Hematopoietic multipotent progenitor cell treated with erythropoietin and hydrocortisone succinate and interleukin-3 and kit ligand, for 15 days (in vitro differentiated cells): ENCODE data around the gene ZNF574.

ENCODE experiments used
- DNase-seq: peaks from one replicate; pipeline ENCODE4 v3.0.0-alpha.2; 2015; ENCODE audit warnings: low spot score

The ZNF574 gene

DNA sequence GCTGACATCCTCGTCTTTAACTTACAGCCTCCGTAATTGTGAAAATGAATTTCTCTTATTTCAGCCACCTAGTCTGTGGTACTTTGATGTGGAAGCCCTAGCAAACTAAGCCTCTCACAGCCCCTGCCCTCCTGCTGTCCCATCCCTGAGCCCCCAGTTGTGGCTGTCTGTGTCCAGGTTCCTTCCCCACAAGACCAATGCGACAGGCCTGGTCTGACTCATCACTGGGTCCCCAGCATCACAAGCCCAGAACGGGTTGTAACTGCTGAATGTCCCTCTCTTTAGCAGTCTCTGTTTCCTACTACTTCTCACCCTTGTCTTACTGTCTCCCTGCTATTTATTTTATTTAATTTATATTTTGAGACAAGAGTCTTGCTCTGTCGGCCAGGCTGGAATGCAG, 50.6 kb downstream of the ZNF574 start:
- no peak for DNase-seq

DNA sequence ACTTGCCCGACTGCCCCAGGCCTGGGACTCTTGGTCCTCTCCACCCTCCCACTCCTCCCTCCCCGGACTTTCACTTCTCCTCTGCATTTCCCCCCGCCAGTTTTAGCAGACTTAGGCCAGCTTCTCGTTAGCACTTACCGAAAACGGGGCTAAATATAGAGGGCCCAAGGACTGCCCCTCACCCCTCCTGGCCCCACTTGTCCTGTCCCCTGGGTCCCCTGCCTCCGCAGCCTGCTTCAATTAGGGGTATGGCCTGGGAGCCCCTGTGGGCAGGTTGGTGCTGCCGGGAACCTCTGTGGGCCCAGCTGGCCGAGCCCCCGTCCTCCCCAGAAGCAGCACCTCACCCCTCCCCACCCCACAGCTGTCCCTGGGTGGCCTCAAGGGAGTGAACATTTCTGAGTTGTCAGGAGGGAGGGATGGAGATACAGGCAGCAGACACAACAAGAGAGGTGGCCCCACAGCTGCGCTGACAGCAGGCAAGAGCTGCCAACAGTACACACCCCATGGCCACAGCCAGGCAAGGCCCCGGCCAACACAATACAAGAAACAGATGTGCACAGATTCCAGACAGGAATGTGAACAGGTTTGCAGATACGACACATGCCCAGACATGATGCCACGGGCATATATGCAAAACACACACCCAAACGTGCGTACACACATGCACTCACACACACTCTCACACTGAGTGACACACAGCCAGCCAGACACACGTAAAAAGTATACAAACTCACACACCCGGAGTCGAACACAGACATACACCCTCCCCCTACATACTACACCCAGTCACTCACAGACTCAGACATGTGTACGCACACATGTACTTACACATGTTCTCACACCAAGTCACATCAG, 53.7 kb downstream of the ZNF574 start:
- no peak for DNase-seq

DNA sequence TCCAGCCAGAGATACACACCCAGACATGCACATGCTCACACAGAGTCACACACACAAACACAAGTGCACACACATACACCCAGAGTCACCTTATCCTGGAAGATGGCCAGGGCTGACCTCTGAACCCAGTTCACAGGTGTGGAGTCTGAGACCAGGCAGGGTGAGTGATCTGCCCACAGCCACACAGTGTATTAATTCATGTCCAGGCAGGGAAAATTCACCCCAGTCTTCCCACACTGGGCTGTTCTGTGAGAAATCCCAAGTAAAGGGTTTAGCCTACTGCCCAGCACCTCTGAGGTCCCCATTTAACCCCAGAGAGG, 54.2 kb downstream of the ZNF574 start:
- DNase-seq = no peak
